MV-4-11 (cell line): ENCODE measurements around the gene CLASP1.
"Not testable (repeated sequence)": the region's sequence is repeated elsewhere in the genome, so short reads cannot be mapped to it uniquely, and the experiment has no call there.

Source experiments
- DNase-seq: peaks from one replicate; lab custom pipeline; 2025; lab: John Stamatoyannopoulos, UW

The CLASP1 gene

GRCh38 chr2:121418494-121419058 lies 230.7 kb downstream of the CLASP1 start:
- DNase-seq: no peak

- no peak for DNase-seq
Measured at GRCh38 chr2:121417826-121418225, 231.4 kb downstream of the CLASP1 start.

- DNase-seq: no peak
Measured at GRCh38 chr2:121415727-121416126, 233.5 kb downstream of the CLASP1 start.

- no peak for DNase-seq
Measured at GRCh38 chr2:121412349-121412748, 236.9 kb downstream of the CLASP1 start.

- DNase-seq: no peak
Measured at GRCh38 chr2:121409966-121410365, 239.3 kb downstream of the CLASP1 start.

- no peak for DNase-seq
Measured at GRCh38 chr2:121409388-121409787, 239.9 kb downstream of the CLASP1 start.

GRCh38 chr2:121408641-121409040 lies 240.6 kb downstream of the CLASP1 start:
- DNase-seq: no peak

- DNase-seq: no peak
Measured at GRCh38 chr2:121405233-121405632, 244.0 kb downstream of the CLASP1 start.

- no peak for DNase-seq
Measured at GRCh38 chr2:121400201-121400600, 249.1 kb downstream of the CLASP1 start.

GRCh38 chr2:121398853-121399252 lies 250.4 kb downstream of the CLASP1 start:
- peak; percentile 4 for DNase-seq

- no peak for DNase-seq
Measured at GRCh38 chr2:121390082-121390692, 259.1 kb downstream of the CLASP1 start.

- no peak for DNase-seq
Measured at GRCh38 chr2:121388371-121388770, 260.9 kb downstream of the CLASP1 start.

GRCh38 chr2:121387591-121388325 lies 261.5 kb downstream of the CLASP1 start:
- no peak for DNase-seq

GRCh38 chr2:121386707-121387106 lies 262.6 kb downstream of the CLASP1 start:
- no peak for DNase-seq

- DNase-seq: no peak
Measured at GRCh38 chr2:121386102-121386501, 263.2 kb downstream of the CLASP1 start.

GRCh38 chr2:121382744-121383143 lies 266.5 kb downstream of the CLASP1 start:
- no peak for DNase-seq

GRCh38 chr2:121377646-121378045 lies 271.6 kb downstream of the CLASP1 start:
- DNase-seq: no peak

- no peak for DNase-seq
Measured at GRCh38 chr2:121376535-121377250, 272.6 kb downstream of the CLASP1 start.

GRCh38 chr2:121375621-121376159 lies 273.6 kb downstream of the CLASP1 start:
- no peak for DNase-seq

GRCh38 chr2:121374412-121375075 lies 274.7 kb downstream of the CLASP1 start:
- not testable (repeated sequence) for DNase-seq

GRCh38 chr2:121372721-121373353 lies 276.4 kb downstream of the CLASP1 start:
- DNase-seq: peak; percentile 39
